GM18868 (cell line): ENCODE measurements around the gene RIN2.

ENCODE experiments used
- ATAC-seq: cut with Tn5 transposase; IDR thresholded peaks from one replicate; pipeline ENCODE4 v1.9.1; 2021; ENCODE audit warnings: mild to moderate bottlenecking, moderate library complexity; ENCODE audit not compliant: unreplicated experiment

Gene RIN2

DNA sequence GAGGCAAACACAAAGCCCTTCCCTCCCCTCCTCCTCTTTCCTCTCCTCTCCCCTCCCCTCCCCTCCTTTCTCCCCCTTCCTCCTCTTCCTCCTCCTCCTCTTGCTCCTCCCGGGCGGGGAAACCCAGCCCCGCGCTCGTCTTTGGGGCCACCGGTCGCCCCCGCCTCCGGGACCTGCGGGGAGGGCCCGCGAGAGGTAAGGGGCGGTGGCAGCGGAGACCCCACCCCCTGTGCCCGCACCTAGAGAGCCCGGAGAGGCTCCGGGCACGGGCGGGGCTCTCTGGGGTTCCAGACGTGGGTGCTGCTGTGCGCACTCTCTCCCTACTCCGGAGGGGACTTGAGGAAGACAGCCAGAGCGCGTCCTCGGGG is at the start of gene RIN2:
RIN2 (plus strand) TSS at position 126 of the 368 bp plus-strand sequence. CDS start 131,344 bp downstream, outside the sequence.
- ATAC-seq = no peak

GRCh38 chr20:19709635-19710335 is 48.3 kb upstream of the RIN2 start:
- no peak for ATAC-seq

GRCh38 chr20:19710336-19711120 is 47.5 kb upstream of the RIN2 start:
- no peak for ATAC-seq

GRCh38 chr20:19711126-19711525 is 46.9 kb upstream of the RIN2 start:
- no peak for ATAC-seq

DNA sequence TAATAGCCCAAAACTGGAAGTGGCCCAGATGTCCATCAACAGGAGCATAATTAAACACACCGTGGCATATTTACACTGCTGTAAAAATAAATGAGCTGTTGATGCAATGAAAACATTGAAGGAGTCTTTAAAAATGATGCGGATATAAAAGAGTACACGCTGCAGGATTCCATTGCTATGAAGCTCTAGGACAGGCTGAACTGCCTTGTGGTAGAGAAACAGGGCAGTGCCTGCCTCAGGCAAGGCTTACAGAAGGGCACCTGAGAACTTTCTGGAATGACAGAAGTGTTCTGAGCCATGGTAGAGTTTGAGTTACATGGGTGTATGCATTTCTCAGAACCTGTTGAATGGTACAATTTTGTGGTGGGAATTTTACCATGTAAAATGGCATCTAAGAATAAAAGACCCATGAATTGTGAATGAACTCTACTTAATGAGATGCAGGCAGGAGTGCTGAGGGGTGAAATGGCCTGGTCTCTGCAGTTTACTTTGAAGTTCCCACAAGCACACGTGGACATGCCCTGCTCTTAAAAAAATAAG is 45.3 kb upstream of the RIN2 start:
- no peak for ATAC-seq

- no peak for ATAC-seq
These were observed 44.1 kb upstream of the RIN2 start for GRCh38 chr20:19713822-19714578.

- no peak for ATAC-seq
These were observed 43.5 kb upstream of the RIN2 start for GRCh38 chr20:19714579-19714840.

- no peak for ATAC-seq
These were observed 42.1 kb upstream of the RIN2 start for GRCh38 chr20:19715986-19716385.

DNA sequence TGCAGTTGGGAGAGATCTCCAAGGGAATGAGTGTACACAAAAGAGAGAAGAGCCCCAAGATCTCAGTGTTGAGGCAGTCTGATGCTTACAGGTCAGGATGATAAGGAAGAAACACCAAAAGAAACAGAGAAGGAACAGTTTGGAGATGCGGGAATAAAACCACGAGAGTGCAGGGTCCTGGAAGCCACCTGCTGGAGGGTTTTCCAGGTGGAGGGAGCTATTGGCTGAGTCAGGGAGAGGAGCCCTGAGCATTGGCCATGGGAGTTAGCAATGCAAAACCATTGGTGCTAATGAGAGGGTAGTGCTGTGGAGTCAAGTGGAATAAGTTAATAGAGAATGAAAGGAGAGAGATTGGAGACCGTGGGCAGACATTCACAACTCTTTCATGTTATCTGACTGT is 39.2 kb upstream of the RIN2 start:
- ATAC-seq = no peak

- ATAC-seq = no peak
These were observed 37.1 kb upstream of the RIN2 start for GRCh38 chr20:19720991-19721390.

DNA sequence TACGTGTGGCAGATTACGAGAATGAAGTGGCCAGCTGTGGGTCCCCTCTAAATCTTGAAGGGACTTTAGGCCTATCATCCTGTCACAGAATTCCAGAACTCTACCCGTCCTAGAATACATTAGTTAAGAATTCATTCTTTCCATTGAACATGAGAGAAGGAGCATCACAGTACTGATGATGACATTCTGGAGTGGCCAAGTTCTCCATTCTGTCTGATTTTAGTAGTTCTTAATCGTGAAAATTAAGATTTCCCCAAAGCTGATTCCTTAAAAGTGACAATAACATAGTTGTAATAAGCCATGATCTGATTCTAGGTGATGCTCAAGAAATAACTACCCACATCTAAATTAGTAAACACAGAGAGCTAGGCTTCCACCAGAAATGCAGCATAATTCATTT is 35.0 kb upstream of the RIN2 start:
- ATAC-seq = no peak

GRCh38 chr20:19723813-19724430 is 34.1 kb upstream of the RIN2 start:
- ATAC-seq = no peak

DNA sequence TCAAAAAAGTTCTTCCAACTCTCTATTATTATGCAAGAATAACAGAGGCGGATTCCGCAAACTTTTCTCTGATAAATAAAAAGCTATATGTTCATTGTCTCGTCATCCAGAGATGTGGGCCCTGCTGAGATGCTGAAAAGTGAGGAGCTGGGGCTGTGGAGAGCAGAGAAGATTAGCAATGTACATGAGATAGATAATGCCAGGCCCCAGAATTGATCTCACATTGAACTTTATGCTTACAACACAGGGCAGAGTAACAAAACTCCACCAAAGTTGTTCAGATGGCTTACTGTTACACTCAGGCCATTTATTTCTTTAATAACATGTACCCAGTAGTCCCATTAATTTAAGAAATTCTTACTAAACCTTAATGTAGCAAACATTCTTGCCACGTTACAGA is 32.7 kb upstream of the RIN2 start:
- ATAC-seq = no peak

DNA sequence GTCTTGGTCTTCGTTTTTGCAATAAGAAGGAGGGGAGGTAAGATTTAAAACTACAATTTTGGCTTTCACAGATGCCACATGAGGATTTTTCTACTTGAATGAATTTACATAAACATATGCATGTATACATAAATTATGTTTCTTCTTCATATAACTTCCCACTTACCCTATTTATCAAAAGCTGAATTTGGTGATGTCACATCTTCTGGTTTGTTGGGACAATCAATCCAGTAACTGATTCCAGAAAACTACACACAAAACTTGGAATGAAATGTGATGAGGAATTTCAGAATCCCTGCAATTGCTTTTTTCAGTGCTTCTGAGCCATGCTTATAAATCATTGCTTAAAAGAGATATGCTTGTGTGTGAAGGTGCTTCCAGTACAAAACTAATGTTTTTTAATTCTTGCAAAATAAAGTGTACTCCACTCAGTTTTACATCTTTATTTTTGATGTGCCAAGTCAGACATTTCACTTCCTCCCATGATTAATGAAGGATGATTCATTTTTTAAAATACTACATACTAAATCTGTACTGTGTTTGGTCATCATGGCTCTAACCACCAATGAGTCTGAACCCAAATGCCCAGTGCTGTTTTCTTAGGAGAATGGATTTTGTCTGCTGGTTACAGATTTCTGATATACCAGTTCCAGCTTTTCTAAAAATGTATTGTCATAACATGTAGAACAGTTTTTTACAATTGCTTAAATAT is 32.1 kb upstream of the RIN2 start:
- ATAC-seq = no peak

- no peak for ATAC-seq
These were observed 30.7 kb upstream of the RIN2 start for GRCh38 chr20:19727251-19727847.

DNA sequence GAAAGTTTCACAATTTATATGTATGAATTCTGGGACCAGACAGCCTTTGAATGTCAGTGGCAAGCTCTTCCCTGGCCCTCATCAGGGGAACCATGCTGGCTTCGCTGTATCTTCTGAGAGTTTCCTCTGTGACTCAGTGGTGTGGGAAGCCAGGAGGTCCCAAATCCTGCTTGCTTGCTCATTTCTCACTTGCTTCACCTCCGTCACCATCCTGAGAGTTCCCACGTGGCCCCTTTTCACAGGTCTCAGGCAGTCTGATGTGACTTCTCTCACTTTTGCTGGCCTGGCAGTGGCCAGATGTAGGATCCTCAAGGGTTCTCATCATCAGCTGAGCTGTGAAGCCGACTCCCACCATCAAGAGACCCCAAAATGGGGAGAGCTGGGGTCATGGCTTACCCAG is 28.4 kb upstream of the RIN2 start:
- no peak for ATAC-seq

- ATAC-seq = no peak
These were observed 27.4 kb upstream of the RIN2 start for GRCh38 chr20:19730706-19731105.

DNA sequence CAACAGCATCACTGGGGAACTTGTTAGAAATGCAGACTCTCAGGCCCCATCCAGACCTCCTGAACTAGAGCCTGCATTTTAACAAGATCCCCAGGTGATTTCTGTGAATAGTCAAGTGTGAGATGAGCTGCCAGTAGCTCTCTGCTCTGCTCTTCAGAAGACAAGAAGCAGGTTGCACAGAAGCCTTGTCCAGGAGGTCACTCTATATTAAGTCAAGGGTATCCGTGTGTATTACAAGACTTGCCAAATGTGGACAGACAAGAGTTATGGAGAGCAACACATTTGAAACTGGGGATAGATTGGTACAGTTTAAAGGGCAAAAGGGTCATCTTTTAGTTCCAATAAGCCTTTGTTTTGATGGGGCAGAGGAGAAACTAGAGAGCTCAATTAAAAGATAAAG is 23.2 kb upstream of the RIN2 start:
- ATAC-seq = no peak

DNA sequence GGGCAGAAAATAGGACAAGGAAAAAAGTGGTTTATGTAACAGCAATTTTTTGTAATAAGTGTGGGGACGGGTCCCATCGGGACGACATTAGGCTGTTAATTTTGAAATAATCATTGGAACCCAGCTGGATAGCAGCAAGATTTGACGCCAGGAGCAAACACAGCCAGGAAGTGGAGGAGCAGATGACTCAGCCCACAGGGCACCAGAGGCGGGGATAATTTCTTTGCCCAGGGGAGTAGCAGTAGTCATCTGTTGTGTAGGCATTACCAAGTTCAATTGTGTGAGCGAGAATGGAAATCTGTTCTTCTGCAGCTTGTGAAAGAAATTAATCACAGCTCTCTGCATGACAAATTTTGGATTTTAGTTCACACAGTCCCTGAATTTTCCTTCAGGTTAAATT is 22.6 kb upstream of the RIN2 start:
- peak; percentile 63 for ATAC-seq

DNA sequence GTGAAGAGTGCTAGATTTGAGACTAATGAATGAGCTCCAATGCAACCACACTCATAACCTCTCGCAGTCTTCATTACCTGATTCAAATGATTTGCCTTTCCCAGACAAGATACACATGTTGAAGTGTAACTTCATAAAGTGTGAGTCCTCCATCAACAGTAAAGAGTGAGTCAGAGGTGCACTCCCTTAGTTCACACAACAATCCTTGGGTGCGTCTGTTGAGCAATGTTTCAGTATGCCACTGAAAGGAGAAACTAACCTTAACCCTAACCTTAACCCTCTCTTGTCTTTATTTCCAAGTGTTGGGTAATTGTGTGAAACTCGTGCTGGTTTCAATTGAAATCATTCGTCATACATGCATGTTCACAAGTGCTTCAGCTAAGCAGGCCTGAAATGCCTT is 21.0 kb upstream of the RIN2 start:
- no peak for ATAC-seq
